Gastroesophageal sphincter (tissue), 3 donors: ENCODE results near the gene PXDN.

Experiments used
- EP300 ChIP-seq: sonication (generic); formaldehyde crosslinking; IDR thresholded peaks from one replicate; pipeline ENCODE4 v1.6.1; 2017; ENCODE audit warnings: antibody characterized with exemption, mild to moderate bottlenecking
- POLR2A ChIP-seq, 2 donors: fragments of 450-650 bp; IDR thresholded peaks; one replicate each; pipeline ENCODE4 v1.6.1; 2017; ENCODE audit warnings: antibody characterized with exemption in 2 of 2, mild to moderate bottlenecking in 2 of 2, moderate library complexity in 1 of 2
- POLR2AphosphoS5 ChIP-seq: sonication (generic); formaldehyde crosslinking; IDR thresholded peaks from one replicate; pipeline ENCODE4 v1.6.1; 2017; ENCODE audit warnings: antibody characterized with exemption
- TF ChIP-seq, protein P1 (sequence below), 4 experiments: fragments of 200-600 bp in 2 of 4; fragments of 450-650 bp in 2 of 4; sonication (generic) in 1 of 4; IDR thresholded peaks; one replicate each; pipeline ENCODE4 v1.5.1; 2017 to 2019; ENCODE audit warnings: antibody characterized with exemption in 4 of 4, mild to moderate bottlenecking in 2 of 4, moderate library complexity in 2 of 4

- TF ChIP-seq, protein P1, sequence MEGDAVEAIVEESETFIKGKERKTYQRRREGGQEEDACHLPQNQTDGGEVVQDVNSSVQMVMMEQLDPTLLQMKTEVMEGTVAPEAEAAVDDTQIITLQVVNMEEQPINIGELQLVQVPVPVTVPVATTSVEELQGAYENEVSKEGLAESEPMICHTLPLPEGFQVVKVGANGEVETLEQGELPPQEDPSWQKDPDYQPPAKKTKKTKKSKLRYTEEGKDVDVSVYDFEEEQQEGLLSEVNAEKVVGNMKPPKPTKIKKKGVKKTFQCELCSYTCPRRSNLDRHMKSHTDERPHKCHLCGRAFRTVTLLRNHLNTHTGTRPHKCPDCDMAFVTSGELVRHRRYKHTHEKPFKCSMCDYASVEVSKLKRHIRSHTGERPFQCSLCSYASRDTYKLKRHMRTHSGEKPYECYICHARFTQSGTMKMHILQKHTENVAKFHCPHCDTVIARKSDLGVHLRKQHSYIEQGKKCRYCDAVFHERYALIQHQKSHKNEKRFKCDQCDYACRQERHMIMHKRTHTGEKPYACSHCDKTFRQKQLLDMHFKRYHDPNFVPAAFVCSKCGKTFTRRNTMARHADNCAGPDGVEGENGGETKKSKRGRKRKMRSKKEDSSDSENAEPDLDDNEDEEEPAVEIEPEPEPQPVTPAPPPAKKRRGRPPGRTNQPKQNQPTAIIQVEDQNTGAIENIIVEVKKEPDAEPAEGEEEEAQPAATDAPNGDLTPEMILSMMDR (IDR thresholded peaks at IDR 0.05), result no peak
- TF ChIP-seq EP300, result no peak
- TF ChIP-seq POLR2A (IDR thresholded peaks at IDR 0.05), result no peak
- TF ChIP-seq POLR2AphosphoS5, result no peak
Measured at GRCh38 chr2:1620081-1620480, 124.2 kb downstream of the PXDN start.
